SU-DHL-6 (cell line): ENCODE measurements around the gene ZMYM4.

Source experiments
- H2AFZ ChIP-seq: fragments of 200-600 bp; sonication (generic); 2 replicates; pipeline ENCODE4 v1.6.1; 2014; ENCODE audit warnings: low read depth, mild to moderate bottlenecking, moderate library complexity, mixed read lengths, antibody characterized with exemption, low read length; ENCODE audit not compliant: severe bottlenecking
- H3F3A ChIP-seq: fragments of 200-600 bp; shearing (Covaris generic); 2 replicates; pipeline ENCODE4 v1.6.0; 2016; ENCODE audit warnings: antibody characterized with exemption, mild to moderate bottlenecking; ENCODE audit not compliant: insufficient read depth
- H3K27ac ChIP-seq: fragments of 200-600 bp; sonication (generic); 2 replicates; pipeline ENCODE4 v1.5.1; 2016; ENCODE audit warnings: low read depth, mild to moderate bottlenecking, low read length, moderate library complexity, mixed read lengths
- H3K27me3 ChIP-seq: fragments of 200-600 bp; sonication (generic), shearing (Covaris generic); 2 replicates; pipeline ENCODE4 v1.6.0; 2014; ENCODE audit warnings: mild to moderate bottlenecking, low read length
- H3K36me3 ChIP-seq: fragments of 200-600 bp; sonication (generic); 2 replicates; pipeline ENCODE4 v1.6.1; 2014; ENCODE audit warnings: mild to moderate bottlenecking, low read length, mixed read lengths
- H3K4me2 ChIP-seq: fragments of 300-600, 200-600 bp; shearing (Covaris generic), sonication (generic); 2 replicates; pipeline ENCODE4 v1.6.0; 2014; ENCODE audit warnings: low read length, low read depth, mild to moderate bottlenecking; ENCODE audit not compliant: poor library complexity, severe bottlenecking
- H3K4me3 ChIP-seq: fragments of 200-600 bp; sonication (generic); 2 replicates; pipeline ENCODE4 v1.5.1; 2014; ENCODE audit warnings: antibody characterized with exemption, low read length, mild to moderate bottlenecking, mixed read lengths; ENCODE audit not compliant: insufficient read depth, poor library complexity, severe bottlenecking
- H3K79me2 ChIP-seq: fragments of 200-600 bp; sonication (generic); 2 replicates; pipeline ENCODE4 v1.6.1; 2014; ENCODE audit warnings: mild to moderate bottlenecking, low read length, moderate library complexity; ENCODE audit not compliant: insufficient read depth
- H3K9ac ChIP-seq: fragments of 200-600 bp; sonication (generic); 2 replicates; pipeline ENCODE4 v1.7.0; 2014; ENCODE audit warnings: mild to moderate bottlenecking, low read length
- H3K9me2 ChIP-seq: fragments of 200-600 bp; sonication (generic); replicated peaks from 2 replicates; pipeline ENCODE4 v1.6.1; 2014; ENCODE audit warnings: low read length; ENCODE audit not compliant: insufficient read depth
- H3K9me3 ChIP-seq: fragments of 200-600 bp; sonication (generic); 2 replicates; pipeline ENCODE4 v1.6.1; 2014; ENCODE audit warnings: low read length, mixed read lengths; ENCODE audit not compliant: insufficient read depth
- H4K20me1 ChIP-seq: fragments of 200-600 bp; sonication (generic); 2 replicates; pipeline ENCODE4 v1.6.1; 2014; ENCODE audit warnings: low read depth, mild to moderate bottlenecking, antibody characterized with exemption, low read length, moderate library complexity, mixed read lengths
- CTCF ChIP-seq: fragments of 200-600 bp; sonication (generic); IDR thresholded peaks from one replicate; pipeline ENCODE4 v1.5.1; 2017; ENCODE audit warnings: antibody characterized with exemption, mild to moderate bottlenecking, low read length, moderate library complexity; ENCODE audit not compliant: insufficient read depth, poor library complexity, severe bottlenecking
- EZH2phosphoT487 ChIP-seq: fragments of 200-600 bp; sonication (generic), shearing (Covaris generic); conservative IDR thresholded peaks from 2 replicates; pipeline ENCODE4 v1.6.1; 2018; ENCODE audit warnings: mild to moderate bottlenecking, antibody characterized with exemption, low read length, moderate library complexity, mixed read lengths

ZMYM4 gene

GRCh38 chr1:35298464-35298863, 30.0 kb downstream of the ZMYM4 start:
- Histone ChIP-seq H3K27me3 (no peaks in the 10 kb centered on the region), H3K9me3 (no peaks in the 10 kb centered on the region), H3K36me3 (no peaks in the 10 kb centered on the region), H3K79me2 (0 out of 2 replicates have a peak, but pooled peaks cover 5% of the 10 kb centered on the region), H3K27ac (no peak overlapping the region), H4K20me1 (no peaks in the 10 kb centered on the region), H3K9ac (no peak overlapping the region), H3K9me2 (no peaks in the 10 kb centered on the region), H2AFZ (no peak overlapping the region), H3F3A (0 out of 2 replicates have a peak, but pooled peaks cover 5% of the 10 kb centered on the region), H3K4me2 (no peak overlapping the region), H3K4me3 (no peak overlapping the region)
- TF ChIP-seq EZH2phosphoT487 (no peak), CTCF (no peak)

- Histone ChIP-seq H3K36me3 (no peaks in the 10 kb centered on the region), H3K4me3 (no peak overlapping the region), H3K4me2 (no peak overlapping the region), H4K20me1 (no peaks in the 10 kb centered on the region), H3F3A (0 out of 2 replicates have a peak, but pooled peaks cover 5% of the 10 kb centered on the region), H3K9ac (no peak overlapping the region), H3K9me2 (no peaks in the 10 kb centered on the region), H3K27ac (no peak overlapping the region), H3K9me3 (no peaks in the 10 kb centered on the region), H2AFZ (no peak overlapping the region), H3K27me3 (no peaks in the 10 kb centered on the region), H3K79me2 (0 out of 2 replicates have a peak, but pooled peaks cover 5% of the 10 kb centered on the region)
- TF ChIP-seq CTCF (no peak), EZH2phosphoT487 (no peak)
Measured at GRCh38 chr1:35300376-35300775, 31.9 kb downstream of the ZMYM4 start.

DNA sequence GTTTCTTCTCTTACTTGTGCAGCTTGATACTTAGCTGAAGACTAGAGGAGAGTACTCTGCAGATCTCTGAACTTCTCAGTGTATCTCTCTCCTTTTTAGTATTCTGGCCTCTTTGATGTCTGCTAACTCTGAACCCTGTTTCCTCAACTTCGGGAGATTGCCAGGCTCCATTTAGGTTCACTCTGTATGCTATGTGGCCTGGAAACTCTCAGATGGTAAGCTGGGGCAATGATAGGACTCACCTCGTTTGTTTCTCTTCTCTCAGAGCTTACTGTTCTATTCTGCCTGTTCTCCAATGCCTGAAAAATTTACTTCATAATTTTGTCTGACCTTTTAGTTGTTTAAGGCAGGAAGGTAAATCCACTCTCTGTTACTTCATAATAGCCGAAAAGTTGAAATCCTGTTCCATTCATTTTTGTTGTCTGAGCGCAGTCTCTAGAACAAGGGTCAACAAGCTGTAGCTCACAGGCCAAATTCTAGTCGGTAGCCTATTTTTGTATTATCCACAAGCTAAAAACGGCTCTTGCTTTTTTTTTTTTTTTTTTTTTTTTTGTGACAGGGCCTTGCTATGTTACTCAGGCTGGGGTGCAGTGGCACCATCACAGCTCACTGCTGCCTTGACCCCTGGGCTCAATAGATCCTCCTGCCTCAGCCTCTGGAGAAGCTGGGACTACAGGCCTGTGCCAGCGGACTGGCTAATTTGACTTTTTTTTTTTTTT, 33.3 kb downstream of the ZMYM4 start:
- Histone ChIP-seq H3K79me2 (0 out of 2 replicates have a peak, but pooled peaks cover 5% of the 10 kb centered on the region), H3K27ac (no peak overlapping the region), H3K9me3 (no peaks in the 10 kb centered on the region), H4K20me1 (no peaks in the 10 kb centered on the region), H3K4me2 (no peak overlapping the region), H3K9ac (no peak overlapping the region), H3K27me3 (no peaks in the 10 kb centered on the region), H3K36me3 (no peaks in the 10 kb centered on the region), H2AFZ (no peak overlapping the region), H3F3A (0 out of 2 replicates have a peak, but pooled peaks cover 5% of the 10 kb centered on the region), H3K9me2 (no peaks in the 10 kb centered on the region), H3K4me3 (no peak overlapping the region)
- TF ChIP-seq CTCF (no peak), EZH2phosphoT487 (no peak)
